Activated gamma-delta T cell (primary cell): Measurements from ENCODE around the gene CPSF3.

ENCODE experiments used
- DNase-seq: peaks from one replicate; lab custom pipeline; 2025; lab: John Stamatoyannopoulos, UW
- total RNA-seq, 2 donors: gene quantifications; one replicate each; lab custom pipeline; 2026; lab: John Stamatoyannopoulos, UW

The CPSF3 gene
- 59.3 to 60.8 reads per million in 2 donors for total RNA-seq

DNA sequence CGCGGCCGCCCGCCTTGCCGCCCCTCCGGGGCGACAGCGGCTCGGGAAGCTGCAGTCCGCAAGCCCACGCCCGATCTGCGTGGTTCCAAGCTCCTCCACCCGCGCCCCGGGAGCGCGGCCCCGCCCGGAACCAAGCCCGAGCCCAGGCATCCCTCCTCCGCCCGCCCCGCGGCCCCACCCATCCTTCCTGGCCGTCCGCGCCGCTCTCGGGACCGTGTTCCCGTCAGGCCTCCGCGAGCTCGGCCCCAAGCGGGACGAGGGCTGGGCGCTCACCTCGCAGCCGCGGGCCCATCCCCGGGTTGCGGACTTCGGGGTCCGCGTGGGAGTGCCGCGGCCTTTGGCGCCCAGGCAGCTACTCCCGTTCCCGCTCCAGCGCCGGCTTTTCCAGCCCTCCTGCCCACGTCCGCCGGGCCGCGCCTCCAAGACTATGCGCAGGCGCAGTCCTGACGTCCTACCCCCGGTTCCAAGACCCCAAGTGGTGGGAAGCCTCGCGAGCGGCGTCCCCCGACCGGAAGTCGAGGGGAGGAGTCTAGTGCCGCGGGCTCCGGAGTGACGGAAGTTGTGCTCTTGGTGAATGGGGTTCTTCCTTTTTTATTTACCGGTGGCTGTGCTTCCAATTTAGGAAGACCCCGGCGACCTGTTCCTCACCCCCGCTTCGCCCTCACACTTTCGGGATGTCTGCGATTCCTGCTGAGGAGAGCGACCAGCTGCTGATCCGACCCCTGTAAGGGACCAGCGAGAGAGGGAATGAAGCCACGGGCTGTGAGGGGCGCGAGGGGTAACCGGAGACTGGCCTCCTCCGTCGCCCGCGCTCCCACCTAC lies at the start of gene CPSF3, which contains the start of gene ITGB1BP1:
Gene CPSF3 (plus strand): TSS at position 555 of the 822 bp plus-strand sequence. CDS start 120 bp downstream, at position 675.
Gene ITGB1BP1 (minus strand): TSS at position 429 of the 822 bp plus-strand sequence. CDS start 4,831 bp downstream, outside the sequence.
- DNase-seq = peak; percentile 93

GRCh38 chr2:9374071-9374730 lies 49.3 kb upstream of the CPSF3 start:
- DNase-seq = no peak

DNA sequence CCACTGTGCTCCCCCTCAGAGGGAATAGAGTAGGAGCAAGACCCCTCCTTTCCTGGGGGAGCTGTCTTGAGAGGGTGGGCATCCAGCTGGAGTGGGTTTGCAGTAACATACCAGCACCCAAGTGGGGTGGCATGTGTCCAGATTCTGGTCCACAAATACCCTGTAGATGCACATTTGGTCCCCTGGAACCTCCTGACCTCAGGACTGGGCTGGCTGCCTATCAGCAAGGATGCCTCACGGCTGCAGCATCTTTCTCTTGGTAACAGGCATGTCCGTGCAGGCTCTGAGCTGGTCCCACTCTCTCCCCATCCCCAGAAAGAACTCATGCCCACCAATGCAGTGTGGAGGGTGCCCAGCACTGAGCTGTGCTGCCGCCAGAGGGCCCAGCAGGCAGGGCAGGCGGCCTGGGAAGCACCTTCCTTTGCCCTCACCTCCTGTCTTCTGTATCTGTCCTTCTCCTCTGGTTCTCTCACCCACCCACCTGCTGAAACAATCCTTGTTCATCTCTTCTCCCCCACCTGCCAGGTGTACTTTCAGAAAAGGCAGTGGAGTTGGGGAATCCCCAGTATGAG lies 47.5 kb upstream of the CPSF3 start:
- no peak for DNase-seq

GRCh38 chr2:9377461-9378097 lies 45.9 kb upstream of the CPSF3 start:
- no peak for DNase-seq

- DNase-seq = no peak
Measured at GRCh38 chr2:9378433-9379390, 44.7 kb upstream of the CPSF3 start.

DNA sequence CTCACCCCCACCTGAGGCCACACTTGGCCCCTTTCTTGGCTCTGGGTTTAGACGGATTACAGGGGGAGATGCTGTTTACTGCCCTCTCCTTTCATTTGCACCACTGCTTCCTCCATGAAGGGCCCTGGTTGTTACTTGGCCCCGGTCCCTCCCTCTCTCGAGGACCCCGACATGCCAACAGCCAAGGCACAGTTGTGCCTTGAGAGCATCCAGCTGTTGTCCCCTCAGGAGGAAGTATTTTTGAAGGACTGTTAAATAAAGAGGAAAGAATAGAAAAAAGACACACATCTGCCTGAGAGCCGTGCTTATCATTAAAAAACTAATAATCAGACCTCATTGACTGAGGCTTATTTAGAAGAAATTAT lies 44.1 kb upstream of the CPSF3 start:
- DNase-seq = no peak

GRCh38 chr2:9380702-9381628 lies 42.5 kb upstream of the CPSF3 start:
- no peak for DNase-seq

DNA sequence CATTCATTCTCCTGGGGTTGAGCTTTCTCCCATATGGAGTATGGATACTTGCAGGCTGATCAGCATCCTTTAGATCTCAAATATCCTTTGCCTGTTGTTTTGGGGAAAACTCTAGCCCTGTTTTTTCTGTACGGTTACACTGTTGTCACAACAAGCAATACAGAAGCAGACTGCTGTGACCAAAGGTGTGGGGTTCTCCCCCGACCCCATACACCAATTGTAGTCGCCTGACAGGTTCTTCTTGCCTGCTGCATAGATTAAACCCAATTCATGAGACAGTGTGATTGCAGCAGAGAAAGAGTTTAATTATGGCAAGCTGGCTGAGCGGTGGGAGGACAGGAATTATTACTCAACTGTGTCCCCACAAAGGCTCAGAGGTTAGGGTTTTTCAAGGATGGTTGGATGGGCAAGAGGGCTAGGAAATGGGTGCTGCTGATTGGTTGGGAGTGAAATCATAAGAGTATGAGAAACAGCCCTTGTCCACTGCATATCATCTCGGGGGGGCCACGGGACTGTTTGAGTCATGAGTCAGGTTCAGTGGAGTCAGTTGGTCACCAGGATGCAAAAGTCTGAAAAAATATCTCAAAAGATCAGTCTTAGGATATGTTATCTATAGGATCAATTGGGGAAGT lies 40.7 kb upstream of the CPSF3 start:
- no peak for DNase-seq

- DNase-seq = no peak
Measured at GRCh38 chr2:9384521-9384920, 38.9 kb upstream of the CPSF3 start.

- DNase-seq = no peak
Measured at GRCh38 chr2:9385841-9386240, 37.6 kb upstream of the CPSF3 start.

- DNase-seq = no peak
Measured at GRCh38 chr2:9388199-9388681, 35.2 kb upstream of the CPSF3 start.

DNA sequence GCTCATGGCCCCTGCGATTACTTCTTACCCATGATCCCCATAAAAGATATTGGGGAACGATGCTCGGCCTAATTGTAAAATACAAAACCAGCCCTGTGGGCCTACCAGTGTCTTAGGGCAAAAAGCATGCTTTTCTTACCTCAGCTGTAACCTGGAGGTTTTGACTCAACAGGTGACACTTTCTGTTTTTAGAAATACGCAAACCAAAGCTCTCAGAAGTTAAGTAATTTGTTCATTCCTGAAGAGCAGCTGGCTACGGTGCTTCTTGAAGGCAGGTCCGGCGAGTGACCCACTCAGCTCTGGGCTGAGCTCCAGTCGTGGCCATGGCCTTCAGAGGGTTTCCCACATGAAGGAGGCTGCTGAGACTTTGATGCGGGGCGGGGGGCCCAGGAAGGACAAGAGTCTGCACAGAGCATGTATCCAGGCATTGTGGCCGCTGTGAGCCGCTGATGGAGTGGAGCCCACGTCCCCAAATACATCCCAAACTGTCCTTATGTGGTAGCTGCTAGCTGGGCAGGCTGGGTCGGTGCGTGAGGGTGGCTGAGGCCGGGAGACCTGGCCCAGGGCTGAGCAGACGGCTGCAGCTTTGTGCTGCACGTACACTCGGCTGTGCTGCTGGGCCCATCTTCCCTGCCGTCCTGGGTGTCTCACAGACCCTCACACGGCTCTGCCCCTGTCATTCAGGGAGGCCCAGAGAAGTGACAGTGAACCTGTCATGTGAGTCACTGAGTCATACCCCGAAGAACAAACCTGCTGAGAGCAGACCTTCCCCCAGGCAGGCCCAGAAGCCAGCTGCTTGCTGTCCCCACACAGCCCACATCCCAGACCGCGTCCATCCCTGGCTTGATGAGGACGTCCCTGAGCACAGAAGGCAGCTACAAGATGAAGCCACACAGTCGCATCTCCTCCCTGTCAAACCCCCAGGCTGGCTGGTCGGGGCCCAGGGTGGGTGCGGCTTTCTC lies 34.2 kb upstream of the CPSF3 start:
- no peak for DNase-seq

DNA sequence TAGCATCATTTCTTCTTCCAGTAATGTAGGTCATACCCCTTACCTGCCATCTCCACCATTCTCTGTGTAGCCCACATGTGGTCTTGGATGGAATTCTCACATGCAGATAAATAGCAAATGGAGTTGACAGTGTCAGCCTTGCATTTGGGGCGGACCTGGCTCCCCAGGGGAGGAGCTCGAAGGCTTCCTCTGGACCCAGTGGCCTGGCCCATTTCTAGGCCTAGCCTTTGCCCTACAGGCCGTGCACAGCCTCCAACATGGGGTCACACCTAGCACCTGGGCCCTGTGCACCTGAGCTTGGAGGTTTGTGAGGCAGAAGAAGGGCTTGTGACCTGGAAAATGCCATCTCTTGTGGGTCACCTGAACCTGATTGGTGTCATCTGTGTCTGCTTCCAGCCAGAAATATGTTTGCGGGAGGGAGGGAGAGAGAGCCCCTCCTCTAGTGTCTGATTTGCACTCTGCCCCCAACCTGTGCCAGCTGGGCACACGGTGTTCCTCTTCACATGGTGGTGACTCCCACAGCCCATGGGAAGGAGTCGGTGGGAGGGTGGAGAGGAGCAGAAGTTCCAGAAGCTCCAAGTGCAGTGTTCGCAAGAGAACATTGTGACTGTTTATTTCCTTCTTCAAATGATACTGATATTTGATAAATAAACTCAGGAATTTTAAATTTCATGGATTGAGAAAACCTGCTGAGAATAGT lies 33.2 kb upstream of the CPSF3 start:
- no peak for DNase-seq

DNA sequence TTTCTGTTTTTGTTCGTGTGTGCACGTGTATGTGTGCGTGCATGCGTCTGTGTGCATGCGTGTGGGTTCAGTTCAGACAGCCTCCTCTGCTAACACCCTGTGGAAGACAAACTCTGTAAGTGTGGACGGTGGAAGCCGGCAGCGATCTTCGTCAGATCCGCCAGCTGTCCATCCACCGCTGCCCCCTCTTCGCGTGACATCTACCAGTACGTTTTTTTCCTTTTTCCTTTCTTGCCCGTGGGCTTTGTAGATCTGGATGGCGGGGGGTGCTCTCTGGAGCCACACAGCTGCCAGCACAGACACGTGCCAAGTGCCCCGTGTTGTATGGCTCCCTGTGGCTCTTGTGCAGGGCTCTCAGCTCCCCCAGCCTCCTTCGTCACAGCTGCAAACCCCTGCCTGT lies 32.5 kb upstream of the CPSF3 start:
- DNase-seq = no peak

GRCh38 chr2:9391961-9392720 lies 31.3 kb upstream of the CPSF3 start:
- no peak for DNase-seq

DNA sequence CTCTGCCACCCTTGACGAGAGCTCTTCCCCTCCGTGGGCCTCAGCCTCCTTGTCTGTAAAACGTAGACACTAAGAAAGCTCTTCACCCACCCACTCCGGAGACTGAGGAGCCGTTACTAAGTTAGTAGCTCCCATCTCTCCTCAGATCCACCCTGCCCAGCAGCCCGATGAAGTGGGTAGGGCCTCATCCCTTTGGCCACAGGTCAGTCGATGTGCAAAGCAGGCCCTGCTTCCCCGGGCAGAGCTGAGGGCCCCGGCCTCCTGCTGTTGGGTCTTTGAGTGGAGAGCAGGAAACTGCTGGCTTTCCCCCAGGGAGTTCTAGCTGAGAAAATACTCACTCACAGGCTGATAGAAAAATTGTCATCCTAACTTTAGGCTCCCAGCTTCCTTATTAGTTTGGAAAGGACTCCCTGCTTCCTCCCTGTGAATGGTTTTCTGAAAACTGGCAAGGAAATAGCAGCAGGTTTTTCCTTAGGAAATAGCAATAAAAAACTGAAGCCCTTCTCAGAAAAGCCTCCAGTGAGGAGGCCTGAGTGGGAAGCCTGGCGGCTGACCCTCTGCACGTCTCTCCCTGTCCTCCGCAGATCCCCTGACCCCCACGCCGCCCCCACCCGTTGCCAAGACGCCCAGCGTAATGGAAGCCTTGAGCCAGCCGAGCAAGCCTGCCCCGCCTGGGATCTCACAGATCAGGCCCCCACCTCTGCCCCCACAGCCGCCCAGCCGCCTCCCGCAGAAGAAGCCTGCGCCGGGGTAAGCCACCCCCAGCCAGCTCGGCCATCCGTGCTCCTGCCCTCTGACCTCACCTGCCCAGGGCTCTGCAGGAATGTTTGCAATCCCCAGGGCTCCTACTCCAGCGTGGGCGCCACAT lies 30.3 kb upstream of the CPSF3 start:
- DNase-seq = no peak
